GM18951 (cell line): ENCODE results near the gene GRIA4.
"Not testable (repeated sequence)": the region's sequence is repeated elsewhere in the genome, so short reads cannot be mapped to it uniquely, and the experiment has no call there.

Experiments
- POLR2A ChIP-seq: IDR thresholded peaks from 4 replicates; pipeline ENCODE4 v1.6.1; 2011; ENCODE audit warnings: mild to moderate bottlenecking; ENCODE audit not compliant: insufficient read length, insufficient read depth; ENCODE audit errors: extremely low read depth
- in situ Hi-C: fragments of 300-500 bp; cut with MboI; formaldehyde crosslinking; loops from one replicate; pipeline ENCODE4 v1.12.0; 2022; ENCODE audit warnings: low sequenced_read_pairs, mixed read lengths, inconsistent platforms; ENCODE audit not compliant: unreplicated experiment

The GRIA4 gene

DNA sequence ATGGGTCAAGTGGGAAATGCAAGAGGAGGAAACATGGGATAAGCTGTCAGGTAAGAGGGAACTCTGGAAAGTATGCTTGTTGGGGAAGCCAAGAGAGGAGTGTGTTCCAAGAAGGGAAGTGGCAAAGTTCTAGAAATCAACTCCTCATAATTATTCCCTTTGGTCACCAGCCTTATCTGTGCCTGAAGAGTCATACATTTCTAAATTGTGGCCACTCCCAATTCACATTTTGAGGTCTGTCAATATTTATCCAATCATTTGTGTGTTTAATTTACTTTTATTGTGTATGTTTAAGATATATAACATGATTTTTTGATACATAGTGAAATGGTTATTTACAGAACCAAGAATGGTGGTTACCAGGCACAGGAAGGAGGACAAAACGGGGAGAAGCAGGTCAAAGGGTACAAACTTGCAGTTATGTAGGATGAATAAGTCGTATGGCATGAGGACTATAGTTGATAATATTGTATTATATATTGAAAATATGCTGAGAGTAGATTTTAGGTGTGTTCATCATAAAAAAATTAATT lies 131.7 kb downstream of the GRIA4 start:
- in situ Hi-C loops: no loop called here

DNA sequence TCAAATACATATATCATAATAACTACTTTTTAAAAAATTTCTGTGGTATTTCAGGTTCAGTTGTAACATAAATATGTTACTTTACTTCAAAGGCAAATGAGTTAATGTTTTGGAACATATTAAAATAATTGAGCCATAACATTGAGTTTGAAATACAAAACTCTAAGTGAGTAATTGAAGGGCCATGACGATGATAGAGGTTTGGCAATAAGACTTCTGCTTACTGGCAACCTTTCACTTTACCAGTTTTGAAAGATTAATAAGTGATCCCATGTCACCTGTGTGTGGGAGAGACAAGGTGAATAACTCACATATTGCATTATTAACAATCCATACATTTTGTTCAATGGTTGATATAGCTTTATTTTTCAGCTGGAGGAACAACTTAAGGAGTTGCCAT lies 144.4 kb downstream of the GRIA4 start:
- no peak for TF ChIP-seq POLR2A
- in situ Hi-C loops: no loop called here

More for the DNA sequence above, 131.7 kb downstream of the GRIA4 start:
- no peak for TF ChIP-seq POLR2A

DNA sequence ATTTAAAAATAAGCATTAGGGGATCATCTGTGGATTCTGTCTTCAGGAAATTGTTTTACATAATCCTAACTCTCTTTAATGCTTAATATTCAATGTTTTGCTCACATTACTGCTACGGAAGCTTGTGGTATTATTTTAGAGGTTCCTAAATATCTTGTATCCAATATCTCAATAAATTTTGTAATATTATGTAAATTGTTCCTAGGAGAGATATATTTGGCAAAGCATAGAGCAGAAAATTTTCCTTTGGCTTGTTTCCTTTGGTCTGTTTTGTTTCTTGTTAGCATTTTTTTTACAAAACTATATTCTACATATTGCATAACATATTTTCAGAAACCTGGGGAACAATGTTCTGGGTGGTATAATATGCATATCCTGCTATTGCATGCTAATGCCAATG lies 144.8 kb downstream of the GRIA4 start:
- in situ Hi-C loops: no loop called here
- no peak for TF ChIP-seq POLR2A

DNA sequence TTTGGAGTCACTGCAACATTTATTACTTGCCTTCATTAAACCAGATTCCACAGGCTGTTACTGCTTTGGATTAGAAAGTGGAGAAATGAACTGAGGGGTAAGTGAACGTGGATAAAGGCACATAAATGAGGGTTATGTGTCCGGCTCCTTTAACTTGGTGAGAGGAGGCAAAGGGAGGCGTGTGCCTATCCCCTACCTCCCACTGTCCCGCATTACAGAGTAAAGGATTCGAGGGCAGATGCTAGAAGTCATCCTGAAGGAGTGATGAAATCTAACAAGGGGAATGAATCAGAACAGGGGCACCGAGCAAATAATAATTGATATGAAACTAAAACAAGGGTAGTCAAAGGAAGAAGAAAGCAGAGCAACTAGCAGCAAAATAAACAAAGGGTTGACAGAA lies 147.2 kb downstream of the GRIA4 start:
- in situ Hi-C loops: no loop called here
- no peak for TF ChIP-seq POLR2A

DNA sequence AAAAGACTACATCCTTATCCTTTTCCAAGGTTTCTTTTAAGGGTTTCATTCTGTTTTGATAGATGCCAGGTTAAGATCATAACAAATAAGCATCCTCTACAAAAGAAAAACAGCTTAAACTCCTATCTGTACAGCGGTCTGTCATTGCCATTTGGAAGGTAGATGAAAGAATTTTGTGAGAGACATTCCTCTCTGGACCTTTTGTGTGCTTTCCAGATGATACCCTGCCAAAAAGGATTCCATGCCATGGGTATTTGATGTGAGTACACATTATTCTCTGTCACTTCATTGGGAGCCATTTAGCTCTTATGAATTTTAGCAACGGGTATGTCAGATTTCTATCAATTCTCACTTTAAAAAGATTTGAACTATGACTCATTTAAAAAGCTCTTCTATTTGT lies 153.7 kb downstream of the GRIA4 start:
- in situ Hi-C loops: no loop called here
- no peak for TF ChIP-seq POLR2A

DNA sequence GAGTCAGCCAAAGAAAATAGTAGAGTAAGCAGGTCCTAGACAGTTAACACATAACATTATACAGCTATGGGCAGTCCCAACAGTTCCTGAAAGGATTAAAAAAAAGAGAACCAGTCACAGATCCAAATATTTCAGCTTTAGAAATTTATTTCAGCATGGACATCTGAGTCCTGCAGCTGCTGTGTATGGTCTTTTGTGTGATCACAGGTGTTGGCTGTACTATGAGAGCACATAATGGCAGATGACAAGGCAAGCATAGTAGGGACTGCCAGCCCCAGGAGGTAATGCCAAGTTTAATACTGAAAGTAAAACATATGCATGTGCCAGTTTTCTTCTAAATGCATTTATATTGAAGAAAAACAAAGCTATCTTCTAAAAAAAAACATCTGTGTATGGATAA lies 158.1 kb downstream of the GRIA4 start:
- in situ Hi-C loops: no loop called here
- no peak for TF ChIP-seq POLR2A

DNA sequence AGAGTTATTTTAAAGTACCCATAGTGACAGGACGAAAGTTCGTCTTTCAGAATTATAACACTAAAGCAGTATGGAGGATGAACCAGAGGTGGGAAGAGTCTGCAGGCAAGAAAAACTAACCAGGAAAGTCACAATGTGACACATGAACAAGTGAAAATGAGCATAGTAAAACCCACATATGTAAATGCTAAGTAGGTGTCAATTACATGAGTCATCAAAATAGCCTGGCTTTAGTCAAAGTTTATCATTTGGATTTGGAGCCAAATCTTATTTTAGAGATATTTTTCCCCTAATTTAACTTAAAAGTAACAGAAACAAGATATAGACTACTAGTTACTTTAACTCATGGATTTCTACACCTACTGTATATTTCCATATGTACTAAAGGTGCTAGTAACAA lies 159.8 kb downstream of the GRIA4 start:
- in situ Hi-C loops: no loop called here
- TF ChIP-seq POLR2A: no peak

DNA sequence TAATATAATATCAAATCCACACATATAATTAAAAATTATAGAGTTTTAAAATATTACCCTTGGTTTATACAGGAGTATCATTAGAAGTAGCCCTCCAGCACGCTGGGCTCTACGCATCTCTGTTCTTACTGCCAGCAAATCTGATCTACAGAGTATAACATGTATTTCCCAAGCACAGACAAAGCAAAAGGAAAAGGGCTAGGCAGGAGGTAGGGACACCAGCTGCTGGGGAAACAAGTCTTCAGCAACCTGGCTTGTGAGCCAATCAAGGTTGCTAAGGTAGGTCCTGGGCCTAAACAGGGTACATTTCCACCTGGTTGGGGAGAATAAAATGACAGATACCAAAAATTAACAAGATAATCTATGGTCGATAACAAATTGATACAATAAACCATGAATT lies 163.6 kb downstream of the GRIA4 start:
- in situ Hi-C loops: not testable (repeated sequence)

DNA sequence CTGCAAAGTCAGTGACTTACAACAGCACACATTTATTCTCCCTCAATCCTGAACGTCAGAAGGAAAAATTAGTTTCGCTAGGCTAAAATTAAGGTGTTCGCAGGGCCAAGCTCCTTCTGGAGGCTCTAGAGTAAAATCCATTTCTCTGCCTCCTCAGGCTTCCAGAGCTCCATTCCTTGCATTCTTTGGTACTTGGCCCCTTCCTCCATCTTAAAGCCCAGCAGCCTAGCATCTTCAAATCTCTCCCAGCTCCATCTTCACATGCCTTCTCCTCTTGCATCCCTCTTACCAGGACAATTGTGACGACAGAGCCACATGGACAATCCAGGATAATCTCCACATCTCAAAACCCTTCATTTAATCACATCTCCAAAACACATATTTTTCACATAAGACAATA lies 165.0 kb downstream of the GRIA4 start:
- in situ Hi-C loops: no loop called here
- TF ChIP-seq POLR2A: no peak

DNA sequence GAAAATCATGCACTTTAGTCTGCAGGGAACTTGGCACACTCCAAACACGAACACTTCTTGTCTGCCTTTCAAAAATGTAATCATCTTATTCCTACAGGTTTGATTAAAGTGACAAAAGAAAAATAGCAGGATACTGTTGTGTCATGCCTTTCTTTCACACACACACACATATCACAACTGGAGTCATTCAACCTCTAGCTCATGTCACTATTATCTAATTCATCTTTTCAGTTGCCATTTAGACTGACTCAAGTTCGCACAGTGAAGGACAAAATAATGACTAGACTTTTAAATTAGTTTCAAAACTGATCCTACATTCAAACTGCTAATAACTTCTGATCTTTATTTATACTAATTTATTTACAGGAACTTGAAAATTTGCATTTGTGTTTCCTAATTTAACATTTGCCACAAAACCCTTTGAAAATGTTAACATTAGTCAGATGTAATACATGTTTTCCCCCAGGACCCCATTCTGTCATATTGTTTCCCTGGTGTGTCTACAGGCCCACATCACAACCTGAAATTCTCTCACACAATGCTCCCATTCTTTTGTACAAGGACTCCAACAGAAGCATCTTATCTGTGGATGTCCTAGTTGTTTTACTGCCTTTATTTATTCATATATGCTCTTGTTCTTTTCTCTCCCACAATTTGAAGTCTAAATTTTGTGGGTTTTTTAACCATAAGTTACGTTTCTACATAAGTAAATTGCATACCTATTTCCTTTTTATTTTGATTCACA lies 171.1 kb downstream of the GRIA4 start:
- TF ChIP-seq POLR2A: no peak
- in situ Hi-C loops: no loop called here

DNA sequence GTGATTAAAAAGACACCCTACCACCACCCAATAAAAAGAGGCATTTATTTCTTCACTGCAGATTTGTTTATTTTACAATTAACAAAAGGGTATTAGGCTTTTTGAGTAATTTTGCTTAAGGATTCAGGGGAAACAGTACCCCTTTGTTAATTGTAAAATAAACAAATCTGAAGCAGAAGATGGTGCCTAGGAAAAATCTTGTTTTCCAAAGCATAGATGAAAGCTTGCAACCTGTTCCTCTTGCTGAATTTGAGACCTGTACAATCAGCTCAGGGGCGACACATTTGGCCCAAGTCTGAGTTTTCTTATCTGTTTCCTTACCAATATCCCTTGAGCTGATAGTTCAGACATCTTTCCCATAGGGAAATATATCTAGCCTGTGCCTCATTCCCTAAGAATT lies 171.9 kb downstream of the GRIA4 start:
- in situ Hi-C loops: no loop called here
- no peak for TF ChIP-seq POLR2A

DNA sequence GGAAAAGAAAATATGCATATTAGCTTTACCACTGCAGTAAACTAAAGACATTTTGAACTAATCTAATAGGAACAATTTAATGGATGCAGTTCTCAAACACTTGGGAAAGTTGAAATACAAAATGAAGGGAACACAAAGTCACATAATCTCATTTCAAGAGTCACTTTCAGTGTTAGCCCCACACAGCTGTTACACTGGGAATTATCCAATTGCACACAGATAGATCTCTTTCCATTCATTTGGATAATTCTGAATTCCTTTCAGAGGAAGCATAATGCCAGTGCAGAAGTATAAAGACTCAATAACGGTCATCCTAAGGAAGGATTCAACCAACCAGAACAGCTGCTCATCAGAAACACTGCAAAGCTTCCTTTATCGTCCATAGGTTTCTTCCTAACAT lies 173.3 kb downstream of the GRIA4 start:
- in situ Hi-C loops: no loop called here
- no peak for TF ChIP-seq POLR2A

DNA sequence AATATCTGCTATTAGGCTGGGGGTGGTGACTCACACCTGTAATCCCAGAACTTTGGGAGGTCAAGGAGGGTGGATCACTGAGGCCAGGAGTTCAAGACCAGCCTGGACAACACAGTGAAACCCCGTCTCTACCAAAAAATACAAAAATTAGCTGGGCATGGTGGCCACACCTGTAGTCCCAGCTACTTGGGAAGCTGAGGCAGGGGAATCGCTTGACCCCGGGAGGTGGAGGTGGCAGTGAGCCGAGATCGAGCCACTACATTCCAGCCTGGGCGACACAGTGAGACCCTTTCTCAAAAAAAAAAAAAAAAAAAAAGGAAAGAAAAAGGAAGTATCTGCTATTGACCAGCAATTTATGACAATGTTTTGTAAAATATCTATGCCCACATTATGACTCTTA lies 176.0 kb downstream of the GRIA4 start:
- in situ Hi-C loops: not testable (repeated sequence)

DNA sequence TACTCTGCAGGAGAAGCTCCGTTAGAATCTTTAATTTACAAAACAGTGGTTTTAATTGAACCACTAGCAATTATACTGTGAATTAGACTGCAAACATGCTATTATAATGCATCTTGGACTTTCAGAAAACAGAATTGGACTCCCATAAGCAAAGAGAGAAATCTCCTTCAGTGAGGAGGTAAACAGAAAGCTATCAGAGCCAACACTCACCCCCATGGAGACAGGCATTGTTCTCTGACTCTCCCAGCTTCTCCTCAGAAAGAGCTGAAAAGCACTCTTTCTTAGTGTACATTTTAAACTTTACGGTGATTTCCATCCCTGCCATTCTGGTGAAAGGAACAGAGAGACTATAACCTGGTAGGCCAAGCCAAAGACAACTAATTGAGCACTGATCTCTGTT lies 176.9 kb downstream of the GRIA4 start:
- TF ChIP-seq POLR2A: no peak
- in situ Hi-C loops: no loop called here
